Neural cell (in vitro differentiated cells): ENCODE data around the gene RNASE13. TPM values are rescaled to one million over a fixed set of nuclear protein-coding genes. Genes with fewer than 3 reads are reported as not detected.

Experiments
- H2AFZ ChIP-seq: fragments of 200-600, 300-800 bp; sonication (generic), shearing (Covaris generic); 2 replicates; pipeline ENCODE4 v1.6.0; 2014; ENCODE audit warnings: low read depth, mild to moderate bottlenecking, antibody characterized with exemption, low read length, moderate library complexity
- H3F3A ChIP-seq: fragments of 200-600 bp; shearing (Covaris generic); 2 replicates; pipeline ENCODE4 v1.6.1; 2016; ENCODE audit warnings: mild to moderate bottlenecking, moderate library complexity, mixed read lengths, antibody characterized with exemption, low read length; ENCODE audit not compliant: insufficient read depth, poor library complexity, severe bottlenecking
- H3K27ac ChIP-seq: fragments of 200-600, 300-800 bp; sonication (generic), shearing (Covaris generic); 2 replicates; pipeline ENCODE4 v1.5.1; 2014; ENCODE audit warnings: mild to moderate bottlenecking, low read length, moderate library complexity
- H3K27me3 ChIP-seq: fragments of 300-800, 200-600 bp; sonication (generic), shearing (Covaris generic); 2 replicates; pipeline ENCODE4 v1.6.0; 2014; ENCODE audit warnings: mild to moderate bottlenecking, low read depth, low read length, moderate library complexity; ENCODE audit not compliant: insufficient read depth
- H3K36me3 ChIP-seq: fragments of 300-800, 200-600 bp; sonication (generic), shearing (Covaris generic); 2 replicates; pipeline ENCODE4 v1.5.1; 2014; ENCODE audit warnings: mild to moderate bottlenecking, antibody characterized with exemption, low read length, moderate library complexity; ENCODE audit not compliant: insufficient read depth
- H3K4me2 ChIP-seq: fragments of 300-800, 200-600 bp; sonication (generic), shearing (Covaris generic); 2 replicates; pipeline ENCODE4 v1.6.0; 2014; ENCODE audit warnings: mild to moderate bottlenecking, low read length
- H3K4me3 ChIP-seq: fragments of 300-800, 200-600 bp; sonication (generic), shearing (Covaris generic); 2 replicates; pipeline ENCODE4 v1.5.1; 2014; ENCODE audit warnings: mild to moderate bottlenecking, low read length, moderate library complexity
- H3K79me2 ChIP-seq: fragments of 200-600 bp; shearing (Covaris generic); replicated peaks from 2 replicates; pipeline ENCODE4 v1.6.0; 2014; ENCODE audit warnings: mild to moderate bottlenecking, low read length, moderate library complexity; ENCODE audit not compliant: insufficient read depth
- H3K9ac ChIP-seq: fragments of 300-800, 200-600 bp; sonication (generic), shearing (Covaris generic); 2 replicates; pipeline ENCODE4 v1.6.1; 2016; ENCODE audit warnings: mild to moderate bottlenecking, low read length, mixed read lengths
- H3K9me2 ChIP-seq: fragments of 200-600 bp; shearing (Covaris generic); 2 replicates; pipeline ENCODE4 v1.6.1; 2016; ENCODE audit warnings: mild to moderate bottlenecking, low read length, mixed read lengths; ENCODE audit not compliant: insufficient read depth
- H3K9me3 ChIP-seq: fragments of 200-600, 300-800 bp; sonication (generic), shearing (Covaris generic); 2 replicates; pipeline ENCODE4 v1.6.1; 2016; ENCODE audit warnings: mild to moderate bottlenecking, mixed run types, low read length, moderate library complexity, mixed read lengths
- H4K20me1 ChIP-seq: fragments of 200-600 bp; shearing (Covaris generic); 2 replicates; pipeline ENCODE4 v1.6.1; 2016; ENCODE audit warnings: mild to moderate bottlenecking, mixed run types; ENCODE audit not compliant: insufficient read depth
- CTCF ChIP-seq: fragments of 450-650 bp; IDR thresholded peaks from 2 replicates; pipeline ENCODE4 v1.5.1; 2014; ENCODE audit warnings: antibody characterized with exemption, mild to moderate bottlenecking, moderate library complexity; ENCODE audit not compliant: poor library complexity, severe bottlenecking
- EP300 ChIP-seq: fragments of 450-650 bp; conservative IDR thresholded peaks from 2 replicates; pipeline ENCODE4 v1.6.1; 2014; ENCODE audit warnings: antibody characterized with exemption, mild to moderate bottlenecking, moderate library complexity; ENCODE audit not compliant: poor library complexity, severe bottlenecking
- EZH2 ChIP-seq: fragments of 200-600, 300-800 bp; shearing (Covaris generic), sonication (generic); IDR thresholded peaks from 2 replicates; pipeline ENCODE4 v1.6.1; 2014; ENCODE audit warnings: antibody characterized with exemption, low read length, borderline replicate concordance, mild to moderate bottlenecking; ENCODE audit not compliant: insufficient read depth, poor library complexity, severe bottlenecking
- MXI1 ChIP-seq: fragments of 450-650 bp; conservative IDR thresholded peaks from 2 replicates; pipeline ENCODE4 v1.6.1; 2014; ENCODE audit warnings: antibody characterized with exemption, mild to moderate bottlenecking; ENCODE audit not compliant: poor library complexity, severe bottlenecking
- POLR2AphosphoS5 ChIP-seq: IDR thresholded peaks from 2 replicates; pipeline ENCODE4 v1.6.1; 2012
- RAD21 ChIP-seq: fragments of 450-650 bp; conservative IDR thresholded peaks from 2 replicates; pipeline ENCODE4 v1.6.1; 2014; ENCODE audit warnings: antibody characterized with exemption, mild to moderate bottlenecking, moderate library complexity
- REST ChIP-seq: IDR thresholded peaks from 2 replicates; pipeline ENCODE4 v1.6.1; 2012; ENCODE audit warnings: borderline replicate concordance
- SMC3 ChIP-seq: fragments of 450-650 bp; conservative IDR thresholded peaks from 2 replicates; pipeline ENCODE4 v1.6.1; 2014; ENCODE audit warnings: antibody characterized with exemption, mild to moderate bottlenecking, moderate library complexity; ENCODE audit not compliant: poor library complexity
- TAF1 ChIP-seq: IDR thresholded peaks from 2 replicates; pipeline ENCODE4 v1.6.1; 2012; ENCODE audit warnings: low read depth
- polyA plus RNA-seq: library from polyadenylated mRNA; depleted of rRNA; stranded (reverse); fragments of >200 nt; gene quantifications from 2 replicates; pipeline ENCODE4 v1.2.3, GENCODE V29; 2014

The RNASE13 gene
- polyA plus RNA-seq, 1 donor from 2014 or later = not detected

- Histone ChIP-seq H3K4me2 (no peak overlapping the region), H3K27me3 (no peaks in the 10 kb centered on the region), H3K9ac (no peak overlapping the region), H3K9me3 (no peaks in the 10 kb centered on the region), H4K20me1 (no peaks in the 10 kb centered on the region), H3K9me2 (no peaks in the 10 kb centered on the region), H2AFZ (no peak overlapping the region), H3F3A (no peaks in the 10 kb centered on the region), H3K36me3 (peaks cover 5% of the 10 kb centered on the region), H3K79me2 (no peaks in the 10 kb centered on the region), H3K27ac (no peak overlapping the region), H3K4me3 (no peak overlapping the region)
- no peak for TF ChIP-seq EP300
- TF ChIP-seq TAF1 = no peak
- TF ChIP-seq SMC3 = no peak
- no peak for TF ChIP-seq RAD21
Observed at GRCh38 chr14:21077672-21078071, 43.1 kb upstream of the RNASE13 start.

- H3K9me3 ChIP-seq = no peaks in the 10 kb centered on the region
- no peaks in the 10 kb centered on the region for H4K20me1 ChIP-seq
- TF ChIP-seq RAD21 = no peak
- no peak for TF ChIP-seq REST
- TF ChIP-seq EZH2 = no peak
- no peak for TF ChIP-seq SMC3
- no peak for TF ChIP-seq CTCF
- no peak for TF ChIP-seq TAF1
- TF ChIP-seq POLR2AphosphoS5 = no peak
- TF ChIP-seq EP300 = no peak
- TF ChIP-seq MXI1 = no peak
- no peak overlapping the region for H3K27ac ChIP-seq
- no peaks in the 10 kb centered on the region for H3K9me2 ChIP-seq
- no peak overlapping the region for H2AFZ ChIP-seq
- no peak overlapping the region for H3K4me3 ChIP-seq
- no peak overlapping the region for H3K9ac ChIP-seq
- H3K79me2 ChIP-seq = peaks cover 7% of the 10 kb centered on the region
- H3K36me3 ChIP-seq = peaks cover 5% of the 10 kb centered on the region
- H3K4me2 ChIP-seq = no peak overlapping the region
- H3K27me3 ChIP-seq = no peaks in the 10 kb centered on the region
- H3F3A ChIP-seq = no peaks in the 10 kb centered on the region
Observed at GRCh38 chr14:21075719-21076437, 41.3 kb upstream of the RNASE13 start.
